HepG2 (cell line): Measurements from ENCODE around the gene KLF6. TPM values are rescaled to one million over a fixed set of nuclear protein-coding genes. Genes with fewer than 3 reads are reported as not detected.

ENCODE experiments used
- ATAC-seq: fragments of 200-7000 bp; cut with Tn5 transposase; 3 replicates; pipeline ENCODE4 v1.9.1; 2020; ENCODE audit warnings: mild to moderate bottlenecking, moderate library complexity
- BruUV-seq: library from RNA; stranded (reverse); fragments of 400-500 nt; replicated peaks from 2 replicates; lab custom pipeline; 2021; lab: Mats Ljungman, UMichigan
- CTCF ChIA-PET: fragments of 300-600 bp; formaldehyde crosslinking; extraction: SDS; loops from one replicate; lab custom pipeline; 2021; ENCODE audit warnings: low total read pairs, inconsistent platforms, low intra/inter-chr PET ratio; lab: Yijun Ruan, JAX
- POLR2A ChIA-PET: fragments of 350-600 bp; sonication (Branson Sonifier 250); formaldehyde crosslinking; loops from one replicate; lab custom pipeline; 2020; ENCODE audit warnings: antibody characterized with exemption, inconsistent platforms; lab: Yijun Ruan, JAX
- DNase-seq: peaks from one replicate; pipeline ENCODE4 v3.0.0-alpha.2; 2015; ENCODE audit warnings: low spot score
- FAIRE-seq: peaks from 3 replicates; lab custom pipeline; 2011; peaks lifted over from hg19 to GRCh38; lab: Jason Lieb, UNC
- H2AFZ ChIP-seq: one replicate; pipeline ENCODE4 v1.6.1; 2011; ENCODE audit warnings: low read length, inconsistent platforms
- H3K27ac ChIP-seq: fragments of 300-600 bp; 3 replicates; pipeline ENCODE4 v1.8.0; 2011; ENCODE audit warnings: mixed run types, mild to moderate bottlenecking, mixed read lengths, low read length, inconsistent platforms; ENCODE audit not compliant: insufficient read depth; ENCODE audit errors: extremely low read length
- H3K27me3 ChIP-seq, 2 experiments: fragments of 200-600 bp in 1 of 2; 2 replicates in 1 of 2; 3 replicates in 1 of 2; pipeline versions ENCODE4 v1.6.0 to v1.8.0; 2011; ENCODE audit warnings: low read length in 2 of 2, mild to moderate bottlenecking in 2 of 2, moderate library complexity in 2 of 2, inconsistent platforms in 1 of 2; ENCODE audit not compliant: insufficient read depth in 2 of 2, control insufficient read depth in 1 of 2
- H3K36me3 ChIP-seq, 2 experiments: fragments of 200-600 bp in 1 of 2; replicated peaks in 1 of 2; 2 replicates in 1 of 2; 3 replicates in 1 of 2; pipeline versions ENCODE4 v1.5.1 to v1.8.0; 2011; ENCODE audit warnings: low read length in 2 of 2, inconsistent platforms in 1 of 2; ENCODE audit not compliant: insufficient read depth in 2 of 2, control insufficient read depth in 1 of 2
- H3K4me1 ChIP-seq: 2 replicates; pipeline ENCODE4 v1.5.1; 2012; ENCODE audit warnings: low read length, inconsistent platforms; ENCODE audit not compliant: insufficient read depth
- H3K4me2 ChIP-seq: 2 replicates; pipeline ENCODE4 v1.6.0; 2011; ENCODE audit warnings: low read depth, low read length, inconsistent platforms
- H3K4me3 ChIP-seq, 3 experiments: fragments of 200-600 bp in 1 of 3; sonication (generic), shearing (Covaris generic) in 1 of 3; replicated peaks in 1 of 3; 2 replicates each; pipeline ENCODE4 v1.5.1; 2011 to 2016; ENCODE audit warnings: low read length in 3 of 3, inconsistent platforms in 2 of 3, low read depth in 2 of 3, mild to moderate bottlenecking in 2 of 3, control low read depth in 1 of 3, mixed read lengths in 1 of 3; ENCODE audit not compliant: insufficient read depth in 1 of 3
- H3K79me2 ChIP-seq: one replicate; pipeline ENCODE4 v1.6.1; 2011; ENCODE audit warnings: low read length, inconsistent platforms; ENCODE audit not compliant: insufficient read depth
- H3K9ac ChIP-seq: 2 replicates; pipeline ENCODE4 v1.6.0; 2011; ENCODE audit warnings: mild to moderate bottlenecking, low read depth, low read length, inconsistent platforms; ENCODE audit not compliant: insufficient read depth
- H3K9me3 ChIP-seq: 2 replicates; pipeline ENCODE4 v1.5.1; 2012; ENCODE audit warnings: mild to moderate bottlenecking, low read length
- H4K20me1 ChIP-seq: 2 replicates; pipeline ENCODE4 v1.6.0; 2011; ENCODE audit warnings: inconsistent platforms, mild to moderate bottlenecking, low read length, moderate library complexity; ENCODE audit not compliant: insufficient read depth
- ATF7-NPFF ChIP-seq: sonication (generic); formaldehyde crosslinking; IDR thresholded peaks from 2 replicates; pipeline ENCODE4 v1.8.1; 2023; ENCODE audit warnings: mild to moderate bottlenecking, low read depth, missing genetic modification reagents, moderate library complexity
- ATM ChIP-seq: fragments of 450-650 bp; IDR thresholded peaks from 2 replicates; pipeline ENCODE4 v1.7.1; 2017; ENCODE audit warnings: mild to moderate bottlenecking, borderline replicate concordance
- CBFB ChIP-seq: sonication (generic); formaldehyde crosslinking; IDR thresholded peaks from 2 replicates; pipeline ENCODE4 v1.4.0; 2020; ENCODE audit warnings: missing genetic modification reagents
- CCAR2 ChIP-seq: fragments of 200-400 bp; formaldehyde crosslinking; optimal IDR thresholded peaks from 2 replicates; pipeline ENCODE3; 2018; ENCODE audit warnings: low read depth, mild to moderate bottlenecking, low read length, moderate library complexity
- CEBPB ChIP-seq: IDR thresholded peaks from 2 replicates; pipeline ENCODE4 v1.6.1; 2011; ENCODE audit warnings: low read depth, low read length, improper control_type of control experiment, borderline replicate concordance
- DRAP1 ChIP-seq: IDR thresholded peaks from 2 replicates; pipeline ENCODE4 v1.6.1; 2016; ENCODE audit warnings: missing genetic modification reagents, missing compliant biosample characterization
- FLYWCH1 ChIP-seq: sonication (generic); formaldehyde crosslinking; IDR thresholded peaks from 2 replicates; pipeline ENCODE4 v1.8.1; 2023; ENCODE audit warnings: mild to moderate bottlenecking, missing genetic modification reagents
- HOXA3 ChIP-seq: sonication (generic); formaldehyde crosslinking; IDR thresholded peaks from 2 replicates; pipeline ENCODE4 v1.5.0; 2020; ENCODE audit warnings: missing genetic modification reagents
- KAT2B ChIP-seq: fragments of 150-350 bp; IDR thresholded peaks from 2 replicates; pipeline ENCODE4 v1.6.1; 2014; ENCODE audit warnings: low read depth, low read length, borderline replicate concordance
- MXD4 ChIP-seq: IDR thresholded peaks from 2 replicates; pipeline ENCODE4 v1.6.1; 2016; ENCODE audit warnings: mild to moderate bottlenecking, missing biosample characterization, missing genetic modification reagents
- TAF15 ChIP-seq: fragments of 200-400 bp; formaldehyde crosslinking; IDR thresholded peaks from one replicate; pipeline ENCODE4 v1.6.1; 2018; ENCODE audit warnings: mild to moderate bottlenecking, low read depth, low read length; ENCODE audit not compliant: poor library complexity, severe bottlenecking
- ZFP37 ChIP-seq: sonication (generic); formaldehyde crosslinking; IDR thresholded peaks from 2 replicates; pipeline ENCODE4 v1.4.0; 2020; ENCODE audit warnings: missing genetic modification reagents, borderline replicate concordance
- ZNF12 ChIP-seq: sonication (generic); formaldehyde crosslinking; IDR thresholded peaks from 2 replicates; pipeline ENCODE4 v1.5.0; 2020; ENCODE audit warnings: missing genetic modification reagents
- ZNF577 ChIP-seq: sonication (generic); formaldehyde crosslinking; IDR thresholded peaks from 2 replicates; pipeline ENCODE4 v1.4.0; 2020; ENCODE audit warnings: mild to moderate bottlenecking, low read depth, missing genetic modification reagents, borderline replicate concordance
- ZNF605 ChIP-seq: sonication (generic); formaldehyde crosslinking; IDR thresholded peaks from 2 replicates; pipeline ENCODE4 v1.8.0; 2022; ENCODE audit warnings: mild to moderate bottlenecking, missing genetic modification reagents
- WGBS: methylation state at CpG from one replicate; pipeline ENCODE4 v1.1.6; 2017; ENCODE audit warnings: low lambda C conversion rate; 5-methylcytosine and 5-hydroxymethylcytosine counted together
- in situ Hi-C: cut with HindIII; loops from 2 replicates; pipeline ENCODE4 v1.10.0; 2017; ENCODE audit warnings: low pct_unique_long_range_greater_than_20kb; ENCODE audit not compliant: extremely low pct_ligation_motif_present
- intact Hi-C: fragments of 100-400 bp; cut with micrococcal nuclease; formaldehyde crosslinking; loops from one replicate; pipeline ENCODE4 v1.10.0; 2022; ENCODE audit not compliant: unreplicated experiment
- polyA plus RNA-seq, 8 experiments: library from polyadenylated mRNA; depleted of rRNA in 3 of 8; stranded (reverse) in 7 of 8; unstranded in 1 of 8; fragments of >200 nt; fragmentation: Illumina TruSeq in 4 of 8; extraction: Trizol in 4 of 8; gene quantifications; 2 replicates each; pipeline versions ENCODE4 v1.2.1 to v1.2.3, GENCODE V29; 2011 to 2016; ENCODE audit warnings: low read depth in 4 of 8, missing spikeins in 1 of 8, mixed read lengths in 1 of 8; ENCODE audit not compliant: insufficient read depth in 1 of 8
- total RNA-seq, 5 experiments: library from RNA; depleted of rRNA; stranded (reverse); fragments of >200 nt; fragmentation: Illumina TruSeq; extraction: Trizol; gene quantifications; 2 replicates each; pipeline ENCODE4 v1.2.3, GENCODE V29; 2016; ENCODE audit warnings: low read depth in 1 of 5
- TF ChIP-seq, protein P1 (sequence below): sonication (generic); formaldehyde crosslinking; IDR thresholded peaks from 2 replicates; pipeline ENCODE4 v1.5.1; 2020; ENCODE audit warnings: mild to moderate bottlenecking, missing genetic modification reagents, moderate library complexity

Gene KLF6
- total and polyA plus RNA-seq, 2 of the 13 experiments (the other 11 are each of a cell fraction or from before 2014, with no cell fraction given) = 27.0 to 71.9 TPM

DNA sequence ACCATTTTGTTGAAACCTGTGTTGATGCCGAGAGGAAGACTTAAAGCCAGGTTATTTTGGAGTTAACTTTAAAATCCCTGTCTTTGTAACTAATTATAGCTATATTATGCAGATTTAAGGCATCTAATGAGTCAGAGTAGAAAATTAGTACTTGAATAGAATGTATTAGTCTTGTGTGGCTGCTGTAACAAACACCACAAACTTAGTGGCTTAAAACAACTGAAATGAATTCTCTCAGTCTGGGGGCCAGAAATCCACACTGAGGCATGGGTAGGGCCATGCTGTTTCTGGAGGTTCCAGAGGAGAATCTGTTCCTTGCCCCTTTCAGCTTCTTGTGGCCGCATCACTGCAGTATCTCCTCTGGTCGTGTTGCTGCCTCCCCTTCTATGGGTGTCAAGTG is 8.5 kb upstream of the KLF6 start:
- ATAC-seq (no peak), DNase-seq (no peak), FAIRE-seq (no peak)
- peaks cover 9% of the 10 kb centered on the region for H3K9me3 ChIP-seq
- H3K27ac ChIP-seq = no peak overlapping the region
- H2AFZ ChIP-seq = no peak overlapping the region
- 43% methylated on average over 3 of the region's 3 CpGs for WGBS
- no peaks in the 10 kb centered on the region for H3K36me3 ChIP-seq
- H3K4me1 ChIP-seq = 0 out of 2 replicates have a peak, but pooled peaks cover 3% of the 10 kb centered on the region
- no peak overlapping the region for H3K9ac ChIP-seq
- in situ Hi-C loops = no loop called here
- H3K27me3 ChIP-seq = peaks cover 3 to 5% of the 10 kb centered on the region in 2 experiments; a peak in 2 of 5 replicates
- H3K4me2 ChIP-seq = no peak overlapping the region
- ChIA-PET POLR2A (interaction anchor here (1.4 kb wide), 1 partner anchor 17 kb away, joined by 3 read pairs; no protein-coding TSS in a partner anchor), CTCF (no interaction called here)
- TF ChIP-seq ZNF12 = peak; percentile 99
- TF ChIP-seq ZFP37 = no peak
- no peaks in the 10 kb centered on the region for H3K79me2 ChIP-seq
- intact Hi-C loops = no loop called here
- BruUV-seq = no TSS peak
- no peaks in the 10 kb centered on the region for H4K20me1 ChIP-seq
- H3K4me3 ChIP-seq = no peak overlapping the region

DNA sequence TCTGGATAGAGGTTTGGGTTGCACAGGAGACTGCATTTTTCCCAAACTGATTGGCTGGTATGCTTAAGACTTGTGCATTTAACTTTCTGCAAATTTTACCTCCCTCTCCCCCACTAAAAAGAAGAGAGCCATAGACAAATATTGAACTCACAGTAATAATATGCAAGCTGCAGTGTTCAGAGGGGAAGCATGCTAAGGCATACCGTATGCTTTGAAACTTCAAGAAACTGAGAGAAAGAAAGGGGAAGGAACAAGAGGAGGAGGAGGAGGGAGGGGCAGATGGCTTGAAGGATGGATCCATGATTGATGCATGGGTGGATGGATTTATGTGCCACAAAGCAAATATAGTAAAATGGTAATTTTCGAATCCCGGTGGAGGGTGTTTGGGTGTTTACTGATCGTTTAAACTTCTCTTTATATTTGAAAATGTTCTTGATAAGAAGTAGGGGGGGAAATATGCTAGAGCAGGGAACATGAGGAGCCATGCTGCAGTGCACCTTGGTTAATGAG is 7.8 kb upstream of the KLF6 start:
- no peak for FAIRE-seq
- WGBS = 31% methylated on average over 4 of the region's 4 CpGs
- TF ChIP-seq ZNF605 (CRISPR knock-in tag) (no peak), HOXA3 (CRISPR knock-in tag) (no peak), CBFB (CRISPR knock-in tag) (no peak), KAT2B (no peak), ATF7-NPFF (no peak), TAF15 (no peak), DRAP1 (CRISPR knock-in tag) (no peak), FLYWCH1 (CRISPR knock-in tag) (no peak), CCAR2 (no peak), CEBPB (no peak), ATM (no peak), MXD4 (no peak), ZNF577 (CRISPR knock-in tag) (no peak)
- TF ChIP-seq, protein P1, sequence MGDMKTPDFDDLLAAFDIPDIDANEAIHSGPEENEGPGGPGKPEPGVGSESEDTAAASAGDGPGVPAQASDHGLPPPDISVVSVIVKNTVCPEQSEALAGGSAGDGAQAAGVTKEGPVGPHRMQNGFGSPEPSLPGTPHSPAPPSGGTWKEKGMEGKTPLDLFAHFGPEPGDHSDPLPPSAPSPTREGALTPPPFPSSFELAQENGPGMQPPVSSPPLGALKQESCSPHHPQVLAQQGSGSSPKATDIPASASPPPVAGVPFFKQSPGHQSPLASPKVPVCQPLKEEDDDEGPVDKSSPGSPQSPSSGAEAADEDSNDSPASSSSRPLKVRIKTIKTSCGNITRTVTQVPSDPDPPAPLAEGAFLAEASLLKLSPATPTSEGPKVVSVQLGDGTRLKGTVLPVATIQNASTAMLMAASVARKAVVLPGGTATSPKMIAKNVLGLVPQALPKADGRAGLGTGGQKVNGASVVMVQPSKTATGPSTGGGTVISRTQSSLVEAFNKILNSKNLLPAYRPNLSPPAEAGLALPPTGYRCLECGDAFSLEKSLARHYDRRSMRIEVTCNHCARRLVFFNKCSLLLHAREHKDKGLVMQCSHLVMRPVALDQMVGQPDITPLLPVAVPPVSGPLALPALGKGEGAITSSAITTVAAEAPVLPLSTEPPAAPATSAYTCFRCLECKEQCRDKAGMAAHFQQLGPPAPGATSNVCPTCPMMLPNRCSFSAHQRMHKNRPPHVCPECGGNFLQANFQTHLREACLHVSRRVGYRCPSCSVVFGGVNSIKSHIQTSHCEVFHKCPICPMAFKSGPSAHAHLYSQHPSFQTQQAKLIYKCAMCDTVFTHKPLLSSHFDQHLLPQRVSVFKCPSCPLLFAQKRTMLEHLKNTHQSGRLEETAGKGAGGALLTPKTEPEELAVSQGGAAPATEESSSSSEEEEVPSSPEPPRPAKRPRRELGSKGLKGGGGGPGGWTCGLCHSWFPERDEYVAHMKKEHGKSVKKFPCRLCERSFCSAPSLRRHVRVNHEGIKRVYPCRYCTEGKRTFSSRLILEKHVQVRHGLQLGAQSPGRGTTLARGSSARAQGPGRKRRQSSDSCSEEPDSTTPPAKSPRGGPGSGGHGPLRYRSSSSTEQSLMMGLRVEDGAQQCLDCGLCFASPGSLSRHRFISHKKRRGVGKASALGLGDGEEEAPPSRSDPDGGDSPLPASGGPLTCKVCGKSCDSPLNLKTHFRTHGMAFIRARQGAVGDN (CRISPR knock-in tag) = no peak

More for the DNA sequence above, 7.8 kb upstream of the KLF6 start:
- CTCF ChIA-PET = no interaction called here
- intact Hi-C loops (no loop called here), in situ Hi-C loops (no loop called here)
- no TSS peak for BruUV-seq
- H3K4me3 ChIP-seq = no peak overlapping the region
- POLR2A ChIA-PET = interaction anchor here (1.4 kb wide), 1 partner anchor 17 kb away, joined by 3 read pairs; no protein-coding TSS in a partner anchor
- no peaks in the 10 kb centered on the region for H3K36me3 ChIP-seq
- DNase-seq (no peak), ATAC-seq (no peak)
- peaks cover 8% of the 10 kb centered on the region for H3K4me1 ChIP-seq
- H3K9ac ChIP-seq = no peak overlapping the region
- no peak overlapping the region for H3K27ac ChIP-seq
- H4K20me1 ChIP-seq = no peaks in the 10 kb centered on the region
- H2AFZ ChIP-seq = no peak overlapping the region
- H3K4me2 ChIP-seq = no peak overlapping the region
- peaks cover 9% of the 10 kb centered on the region for H3K9me3 ChIP-seq
- peaks cover 3 to 5% of the 10 kb centered on the region in 2 experiments; a peak in 2 of 5 replicates for H3K27me3 ChIP-seq
- no peaks in the 10 kb centered on the region for H3K79me2 ChIP-seq
